DND-41 (cell line): Measurements from ENCODE around the gene BCCIP.

Source experiments
- ATAC-seq: fragments of 200-7000 bp; cut with Tn5 transposase; 3 replicates; pipeline ENCODE4 v1.9.1; 2021; ENCODE audit warnings: low read depth; ENCODE audit not compliant: insufficient read depth
- DNase-seq: peaks from one replicate; pipeline ENCODE4 v3.0.0-alpha.2; 2020
- H2AFZ ChIP-seq: 2 replicates; pipeline ENCODE4 v1.6.0; 2012; ENCODE audit warnings: low read depth, low read length
- H3K27ac ChIP-seq: 2 replicates; pipeline ENCODE4 v1.5.1; 2012; ENCODE audit warnings: low read length, inconsistent platforms
- H3K27me3 ChIP-seq: fragments of 200-600 bp; sonication (generic); 2 replicates; pipeline ENCODE4 v1.6.0; 2012; ENCODE audit warnings: low read length, mild to moderate bottlenecking, inconsistent platforms; ENCODE audit not compliant: insufficient read depth, poor library complexity
- H3K36me3 ChIP-seq: 2 replicates; pipeline ENCODE4 v1.5.1; 2012; ENCODE audit warnings: low read length, inconsistent platforms; ENCODE audit not compliant: insufficient read depth
- H3K4me1 ChIP-seq: 2 replicates; pipeline ENCODE4 v1.5.1; 2012; ENCODE audit warnings: mild to moderate bottlenecking, low read length; ENCODE audit not compliant: insufficient read depth
- H3K4me2 ChIP-seq: 2 replicates; pipeline ENCODE4 v1.6.0; 2012; ENCODE audit warnings: mild to moderate bottlenecking, moderate library complexity, low read length, inconsistent platforms; ENCODE audit not compliant: insufficient read depth
- H3K4me3 ChIP-seq, 2 experiments: fragments of 200-600 bp in 1 of 2; shearing (Covaris generic) in 1 of 2; 2 replicates each; pipeline ENCODE4 v1.5.1; 2012 to 2016; ENCODE audit warnings: inconsistent platforms in 2 of 2, low read length in 2 of 2, mild to moderate bottlenecking in 2 of 2, low read depth in 1 of 2, moderate library complexity in 1 of 2
- H3K79me2 ChIP-seq: 2 replicates; pipeline ENCODE4 v1.6.0; 2012; ENCODE audit warnings: low read length, inconsistent platforms; ENCODE audit not compliant: insufficient read depth
- H3K9ac ChIP-seq: 2 replicates; pipeline ENCODE4 v1.6.0; 2012; ENCODE audit warnings: low read depth, mild to moderate bottlenecking, inconsistent platforms, low read length, moderate library complexity
- H3K9me3 ChIP-seq: 2 replicates; pipeline ENCODE4 v1.5.1; 2012; ENCODE audit warnings: low read length, moderate library complexity, mild to moderate bottlenecking, inconsistent platforms; ENCODE audit not compliant: insufficient read depth, severe bottlenecking
- H4K20me1 ChIP-seq: 2 replicates; pipeline ENCODE4 v1.6.0; 2012; ENCODE audit warnings: low read length; ENCODE audit not compliant: insufficient read depth
- CTCF ChIP-seq: IDR thresholded peaks from 2 replicates; pipeline ENCODE4 v1.5.1; 2012; ENCODE audit warnings: borderline replicate concordance, low read length, moderate library complexity, mild to moderate bottlenecking; ENCODE audit not compliant: poor library complexity, severe bottlenecking; ENCODE audit errors: extremely low read depth
- EZH2 ChIP-seq: IDR thresholded peaks from 3 replicates; pipeline ENCODE4 v1.6.1; 2012; ENCODE audit warnings: borderline replicate concordance, low read depth, mild to moderate bottlenecking, moderate library complexity, low read length, inconsistent platforms; ENCODE audit not compliant: severe bottlenecking

BCCIP gene

GRCh38 chr10:125844751-125845221 is 21.4 kb downstream of the BCCIP start:
- no peaks in the 10 kb centered on the region for H4K20me1 ChIP-seq
- H3K4me2 ChIP-seq = no peak overlapping the region
- peaks cover 25% of the 10 kb centered on the region for H3K36me3 ChIP-seq
- no peak overlapping the region for H2AFZ ChIP-seq
- ATAC-seq (no peak), DNase-seq (no peak)
- H3K9me3 ChIP-seq = no peaks in the 10 kb centered on the region
- no peak overlapping the region for H3K4me3 ChIP-seq
- H3K27me3 ChIP-seq = no peaks in the 10 kb centered on the region
- no peaks in the 10 kb centered on the region for H3K4me1 ChIP-seq
- H3K9ac ChIP-seq = no peak overlapping the region
- H3K79me2 ChIP-seq = no peaks in the 10 kb centered on the region
- H3K27ac ChIP-seq = no peak overlapping the region
- TF ChIP-seq CTCF (no peak), EZH2 (no peak)

GRCh38 chr10:125845617-125846016 is 22.3 kb downstream of the BCCIP start:
- Histone ChIP-seq H3K9ac (no peak overlapping the region), H3K4me3 (no peak overlapping the region), H3K36me3 (peaks cover 19% of the 10 kb centered on the region; the same call in 1 of the 2 replicates), H3K79me2 (no peaks in the 10 kb centered on the region), H3K4me2 (no peak overlapping the region), H3K27me3 (no peaks in the 10 kb centered on the region), H3K9me3 (no peaks in the 10 kb centered on the region), H3K27ac (no peak overlapping the region), H2AFZ (no peak overlapping the region), H4K20me1 (no peaks in the 10 kb centered on the region), H3K4me1 (no peaks in the 10 kb centered on the region)
- TF ChIP-seq CTCF (no peak), EZH2 (no peak)
- DNase-seq = no peak
- ATAC-seq = no peak

- H3K4me3 ChIP-seq = no peak overlapping the region
- H3K4me1 ChIP-seq = no peaks in the 10 kb centered on the region
- no peaks in the 10 kb centered on the region for H4K20me1 ChIP-seq
- H3K27ac ChIP-seq = no peak overlapping the region
- no peaks in the 10 kb centered on the region for H3K27me3 ChIP-seq
- TF ChIP-seq CTCF = no peak
- TF ChIP-seq EZH2 = no peak
- no peak overlapping the region for H3K4me2 ChIP-seq
- no peaks in the 10 kb centered on the region for H3K79me2 ChIP-seq
- no peak for DNase-seq
- H2AFZ ChIP-seq = no peak overlapping the region
- no peaks in the 10 kb centered on the region for H3K9me3 ChIP-seq
- H3K36me3 ChIP-seq = peaks cover 10% of the 10 kb centered on the region; the same call in 1 of the 2 replicates
- no peak overlapping the region for H3K9ac ChIP-seq
- ATAC-seq = no peak
These were observed 23.5 kb downstream of the BCCIP start for GRCh38 chr10:125846894-125847293.

- Histone ChIP-seq H3K4me1 (no peaks in the 10 kb centered on the region), H3K4me2 (no peak overlapping the region), H4K20me1 (no peaks in the 10 kb centered on the region), H3K9ac (no peak overlapping the region), H3K27me3 (no peaks in the 10 kb centered on the region), H3K4me3 (no peak overlapping the region), H3K36me3 (peaks cover 3% of the 10 kb centered on the region; the same call in 1 of the 2 replicates), H2AFZ (no peak overlapping the region), H3K27ac (no peak overlapping the region), H3K9me3 (no peaks in the 10 kb centered on the region), H3K79me2 (no peaks in the 10 kb centered on the region)
- TF ChIP-seq CTCF = no peak
- no peak for TF ChIP-seq EZH2
- ATAC-seq = no peak
- DNase-seq = no peak
These were observed 25.0 kb downstream of the BCCIP start for GRCh38 chr10:125848371-125848770.
